Mucosa of stomach (tissue), 1 donor: Measurements from ENCODE around the gene CPB1.

Experiments
- H3K27me3 ChIP-seq: one replicate; pipeline ENCODE4 v1.7.0; 2013; ENCODE audit warnings: mild to moderate bottlenecking, low read length; ENCODE audit not compliant: control insufficient read depth, insufficient read depth
- H3K36me3 ChIP-seq: one replicate; pipeline ENCODE4 v1.7.0; 2013; ENCODE audit warnings: low read length; ENCODE audit not compliant: control insufficient read depth, insufficient read depth
- H3K4me1 ChIP-seq: one replicate; pipeline ENCODE4 v1.7.0; 2013; ENCODE audit warnings: mild to moderate bottlenecking, low read length; ENCODE audit not compliant: control insufficient read depth, insufficient read depth
- H3K4me3 ChIP-seq: one replicate; pipeline ENCODE4 v1.7.0; 2013; ENCODE audit warnings: low read length
- H3K9ac ChIP-seq: one replicate; pipeline ENCODE4 v1.7.0; 2013; ENCODE audit warnings: mild to moderate bottlenecking, low read length, moderate library complexity
- H3K9me3 ChIP-seq: one replicate; pipeline ENCODE4 v1.7.0; 2013; ENCODE audit warnings: mild to moderate bottlenecking, low read length, moderate library complexity; ENCODE audit not compliant: control insufficient read depth
- donor health status: Pancreatic carcinoma.

CPB1 gene

GRCh38 chr3:148800414-148800813 is 27.2 kb upstream of the CPB1 start:
- Histone ChIP-seq H3K9ac (no peak overlapping the region), H3K9me3 (no peaks in the 10 kb centered on the region), H3K4me3 (no peak overlapping the region), H3K27me3 (no peaks in the 10 kb centered on the region), H3K36me3 (no peaks in the 10 kb centered on the region), H3K4me1 (no peaks in the 10 kb centered on the region)

- Histone ChIP-seq H3K4me3 (no peak overlapping the region), H3K9ac (no peak overlapping the region), H3K27me3 (no peaks in the 10 kb centered on the region), H3K4me1 (no peaks in the 10 kb centered on the region), H3K36me3 (no peaks in the 10 kb centered on the region), H3K9me3 (no peaks in the 10 kb centered on the region)
Measured at GRCh38 chr3:148809835-148810234, 17.8 kb upstream of the CPB1 start.

DNA sequence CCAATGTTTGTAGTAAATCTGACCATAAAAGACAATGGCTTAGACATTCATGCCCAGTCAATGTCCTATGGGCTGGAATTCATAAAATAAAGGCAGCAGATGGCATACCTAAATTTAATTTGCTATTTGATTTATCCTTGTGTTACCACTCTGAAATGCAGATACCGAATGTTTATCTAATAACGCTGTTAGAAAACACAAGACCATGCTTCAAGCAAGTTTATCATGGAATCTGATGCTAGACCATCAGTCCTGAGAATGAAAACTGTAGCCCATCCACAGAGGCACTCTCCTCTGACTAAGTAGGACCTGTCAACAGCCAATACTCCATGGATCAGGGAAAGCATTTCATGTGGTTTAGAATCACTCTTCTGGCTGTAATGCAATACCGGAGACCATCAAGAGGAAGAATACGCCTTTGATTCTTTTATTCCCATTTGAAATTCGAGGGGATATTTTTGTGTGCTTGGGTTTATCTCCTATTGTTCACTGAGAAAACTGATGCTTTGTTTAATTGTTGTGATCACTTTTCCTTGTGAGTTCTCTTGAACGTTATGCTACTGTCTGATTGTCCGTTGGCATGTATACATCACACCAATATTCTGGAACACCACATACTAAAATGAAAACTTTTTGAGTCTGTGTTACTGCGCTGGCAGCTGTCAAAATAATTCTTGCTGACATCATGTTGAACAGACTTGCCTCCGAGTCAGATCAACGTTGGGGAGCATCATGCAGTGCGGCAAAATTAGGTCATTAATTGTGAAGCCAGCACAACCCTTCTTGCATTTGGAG is 12.1 kb upstream of the CPB1 start:
- Histone ChIP-seq H3K27me3 (no peaks in the 10 kb centered on the region), H3K36me3 (no peaks in the 10 kb centered on the region), H3K9ac (no peak overlapping the region), H3K9me3 (no peaks in the 10 kb centered on the region), H3K4me3 (no peak overlapping the region), H3K4me1 (no peaks in the 10 kb centered on the region)

GRCh38 chr3:148816427-148816826 is 11.2 kb upstream of the CPB1 start:
- H3K9me3 ChIP-seq = no peaks in the 10 kb centered on the region
- no peak overlapping the region for H3K9ac ChIP-seq
- H3K4me1 ChIP-seq = no peaks in the 10 kb centered on the region
- H3K4me3 ChIP-seq = no peak overlapping the region
- H3K27me3 ChIP-seq = no peaks in the 10 kb centered on the region
- H3K36me3 ChIP-seq = no peaks in the 10 kb centered on the region

- Histone ChIP-seq H3K36me3 (no peaks in the 10 kb centered on the region), H3K4me1 (no peaks in the 10 kb centered on the region), H3K4me3 (no peak overlapping the region), H3K9me3 (no peaks in the 10 kb centered on the region), H3K9ac (no peak overlapping the region), H3K27me3 (no peaks in the 10 kb centered on the region)
Measured at GRCh38 chr3:148816981-148817525, 10.6 kb upstream of the CPB1 start.

- Histone ChIP-seq H3K27me3 (no peaks in the 10 kb centered on the region), H3K4me3 (no peak overlapping the region), H3K36me3 (no peaks in the 10 kb centered on the region), H3K4me1 (no peaks in the 10 kb centered on the region), H3K9ac (no peak overlapping the region), H3K9me3 (no peaks in the 10 kb centered on the region)
Measured at GRCh38 chr3:148820361-148821245, 7.0 kb upstream of the CPB1 start.

DNA sequence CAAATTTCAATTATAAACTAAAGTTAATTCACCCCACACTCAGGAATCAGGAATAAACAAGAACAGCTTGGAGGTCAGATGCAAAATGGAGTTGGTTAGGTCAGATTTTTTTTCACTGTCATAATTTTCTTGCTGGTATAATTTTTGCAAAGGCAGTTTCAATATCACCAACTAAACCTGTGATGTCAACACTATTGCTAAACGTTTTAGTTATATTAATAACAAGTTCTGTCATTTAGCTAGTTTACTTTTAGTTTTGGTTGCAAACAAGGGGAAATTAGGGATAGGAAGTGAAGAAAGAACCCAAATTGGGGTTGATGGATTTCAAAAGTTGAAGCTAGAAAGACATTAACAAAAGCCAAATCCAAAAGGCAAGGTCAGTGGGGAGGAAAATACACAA is 4.6 kb upstream of the CPB1 start:
- Histone ChIP-seq H3K36me3 (no peaks in the 10 kb centered on the region), H3K27me3 (no peaks in the 10 kb centered on the region), H3K4me1 (no peaks in the 10 kb centered on the region), H3K4me3 (no peak overlapping the region), H3K9me3 (no peaks in the 10 kb centered on the region), H3K9ac (no peak overlapping the region)

GRCh38 chr3:148825476-148825875 is 2.1 kb upstream of the CPB1 start:
- no peaks in the 10 kb centered on the region for H3K36me3 ChIP-seq
- no peaks in the 10 kb centered on the region for H3K9me3 ChIP-seq
- H3K27me3 ChIP-seq = no peaks in the 10 kb centered on the region
- H3K4me1 ChIP-seq = no peaks in the 10 kb centered on the region
- no peak overlapping the region for H3K9ac ChIP-seq
- H3K4me3 ChIP-seq = no peak overlapping the region

DNA sequence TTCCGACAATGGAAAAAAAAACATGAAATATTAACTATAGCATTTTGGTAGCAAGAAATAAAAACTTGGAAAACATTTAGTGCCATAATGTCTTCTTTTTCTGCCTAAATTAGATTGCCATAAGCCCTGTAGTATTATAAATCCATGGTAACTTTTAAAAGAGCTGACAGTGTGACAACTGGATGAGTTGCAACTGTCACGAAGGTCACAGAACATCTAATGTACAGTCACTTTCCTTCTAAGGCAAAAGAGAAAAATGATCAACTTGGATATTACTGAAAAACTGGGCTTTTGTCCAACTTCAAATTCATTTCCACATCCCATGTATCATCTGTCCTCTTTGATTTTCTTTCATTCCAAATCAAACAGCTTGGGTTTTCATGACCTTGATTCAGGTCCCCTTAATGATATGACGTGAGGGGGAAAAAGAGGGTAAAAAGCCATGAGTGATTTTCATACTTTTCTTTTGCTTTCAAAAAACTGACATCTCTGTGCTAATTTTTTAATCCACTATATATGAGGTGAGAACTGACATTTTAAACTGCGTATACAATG is 602 bp downstream of the CPB1 start:
- Histone ChIP-seq H3K4me1 (no peaks in the 10 kb centered on the region), H3K9ac (no peak overlapping the region), H3K9me3 (no peaks in the 10 kb centered on the region), H3K36me3 (no peaks in the 10 kb centered on the region), H3K27me3 (no peaks in the 10 kb centered on the region), H3K4me3 (no peak overlapping the region)

- Histone ChIP-seq H3K4me1 (no peaks in the 10 kb centered on the region), H3K27me3 (no peaks in the 10 kb centered on the region), H3K4me3 (no peak overlapping the region), H3K9me3 (no peaks in the 10 kb centered on the region), H3K36me3 (no peaks in the 10 kb centered on the region), H3K9ac (no peak overlapping the region)
Measured at GRCh38 chr3:148829926-148830325, 2.3 kb downstream of the CPB1 start.

DNA sequence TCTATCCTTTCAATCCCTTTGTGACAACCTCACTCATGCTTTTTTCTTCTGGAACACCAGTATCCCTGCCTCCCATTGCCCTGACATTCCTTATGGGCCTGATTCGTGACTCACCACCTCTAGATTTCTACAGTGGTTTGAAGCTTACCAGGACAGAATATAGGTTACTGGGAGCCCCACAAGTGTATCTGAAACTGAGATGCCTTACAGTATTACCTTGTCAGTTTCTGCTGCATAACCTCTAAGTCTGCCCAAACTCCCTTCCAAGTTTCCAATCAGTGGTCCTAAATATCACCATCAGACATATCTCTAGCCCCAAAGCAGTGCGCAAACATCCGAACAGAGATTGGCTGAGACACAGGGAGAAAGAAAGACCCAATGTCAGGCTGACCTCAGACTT is 5.6 kb downstream of the CPB1 start:
- no peaks in the 10 kb centered on the region for H3K27me3 ChIP-seq
- no peak overlapping the region for H3K9ac ChIP-seq
- H3K4me3 ChIP-seq = no peak overlapping the region
- H3K9me3 ChIP-seq = no peaks in the 10 kb centered on the region
- H3K4me1 ChIP-seq = no peaks in the 10 kb centered on the region
- H3K36me3 ChIP-seq = no peaks in the 10 kb centered on the region

DNA sequence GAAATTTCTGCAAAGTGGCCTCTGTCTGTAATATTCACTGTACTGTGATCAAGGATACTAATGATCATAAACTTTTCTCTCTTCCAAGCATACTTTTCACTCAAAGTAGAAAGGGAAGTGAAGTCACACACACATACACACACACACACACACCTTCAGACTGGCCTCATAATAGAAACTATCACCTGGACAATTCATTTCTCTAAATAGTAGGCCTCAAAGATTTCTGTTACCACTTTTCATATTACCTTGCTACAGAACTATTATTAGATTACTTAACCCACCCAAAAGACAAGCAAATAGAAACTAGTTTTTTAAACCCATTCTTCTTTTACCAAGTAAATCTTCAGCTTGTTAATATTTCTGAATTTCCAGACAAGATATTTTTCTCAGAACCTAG is 12.2 kb downstream of the CPB1 start:
- Histone ChIP-seq H3K4me3 (no peak overlapping the region), H3K9me3 (no peaks in the 10 kb centered on the region), H3K36me3 (no peaks in the 10 kb centered on the region), H3K9ac (no peak overlapping the region), H3K27me3 (no peaks in the 10 kb centered on the region), H3K4me1 (no peaks in the 10 kb centered on the region)
